ENCODE measurements around the gene ELOVL2.

DNA sequence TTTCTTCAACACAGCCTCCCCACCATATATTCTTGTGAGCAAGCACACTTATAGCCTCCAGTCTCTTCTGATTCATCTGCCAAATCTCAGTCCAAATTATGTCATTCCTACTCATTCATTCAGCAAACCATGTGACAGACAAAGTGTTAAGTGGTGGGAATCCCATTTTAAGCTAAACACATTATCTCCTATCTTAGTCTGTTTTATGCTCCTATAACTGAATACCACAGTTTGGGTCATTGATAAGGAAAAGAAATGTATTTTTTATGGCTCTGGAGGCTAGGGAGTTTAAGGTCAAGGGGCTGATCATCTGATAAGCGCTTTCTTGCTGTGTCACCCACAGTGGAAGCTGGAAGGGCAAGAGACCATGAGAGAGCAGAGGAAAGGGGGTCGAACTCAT, 25.7 kb upstream of the ELOVL2 start:
- TF ChIP-seq, protein P1, sequence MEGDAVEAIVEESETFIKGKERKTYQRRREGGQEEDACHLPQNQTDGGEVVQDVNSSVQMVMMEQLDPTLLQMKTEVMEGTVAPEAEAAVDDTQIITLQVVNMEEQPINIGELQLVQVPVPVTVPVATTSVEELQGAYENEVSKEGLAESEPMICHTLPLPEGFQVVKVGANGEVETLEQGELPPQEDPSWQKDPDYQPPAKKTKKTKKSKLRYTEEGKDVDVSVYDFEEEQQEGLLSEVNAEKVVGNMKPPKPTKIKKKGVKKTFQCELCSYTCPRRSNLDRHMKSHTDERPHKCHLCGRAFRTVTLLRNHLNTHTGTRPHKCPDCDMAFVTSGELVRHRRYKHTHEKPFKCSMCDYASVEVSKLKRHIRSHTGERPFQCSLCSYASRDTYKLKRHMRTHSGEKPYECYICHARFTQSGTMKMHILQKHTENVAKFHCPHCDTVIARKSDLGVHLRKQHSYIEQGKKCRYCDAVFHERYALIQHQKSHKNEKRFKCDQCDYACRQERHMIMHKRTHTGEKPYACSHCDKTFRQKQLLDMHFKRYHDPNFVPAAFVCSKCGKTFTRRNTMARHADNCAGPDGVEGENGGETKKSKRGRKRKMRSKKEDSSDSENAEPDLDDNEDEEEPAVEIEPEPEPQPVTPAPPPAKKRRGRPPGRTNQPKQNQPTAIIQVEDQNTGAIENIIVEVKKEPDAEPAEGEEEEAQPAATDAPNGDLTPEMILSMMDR (IDR thresholded peaks at IDR 0.05; ENCODE audit: low read depth, low read length) = no peak
- no peak for TF ChIP-seq POLR2A (IDR thresholded peaks at IDR 0.05; ENCODE audit: extremely low read depth, insufficient read length)
- no peak for TF ChIP-seq MYC (IDR thresholded peaks at IDR 0.05; ENCODE audit: low read depth, low read length)
- TF ChIP-seq, protein P2, sequence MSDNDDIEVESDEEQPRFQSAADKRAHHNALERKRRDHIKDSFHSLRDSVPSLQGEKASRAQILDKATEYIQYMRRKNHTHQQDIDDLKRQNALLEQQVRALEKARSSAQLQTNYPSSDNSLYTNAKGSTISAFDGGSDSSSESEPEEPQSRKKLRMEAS (IDR thresholded peaks at IDR 0.05; ENCODE audit: low read depth, low read length) = no peak
